GM18502 (cell line): ENCODE data around the gene LPIN3.
"Not testable (repeated sequence)": the region's sequence is repeated elsewhere in the genome, so short reads cannot be mapped to it uniquely, and the experiment has no call there.

ENCODE experiments used
- ATAC-seq: cut with Tn5 transposase; IDR thresholded peaks from one replicate; pipeline ENCODE4 v1.9.1; 2021; ENCODE audit warnings: mild to moderate bottlenecking; ENCODE audit not compliant: unreplicated experiment, poor library complexity

The LPIN3 gene, protein sequence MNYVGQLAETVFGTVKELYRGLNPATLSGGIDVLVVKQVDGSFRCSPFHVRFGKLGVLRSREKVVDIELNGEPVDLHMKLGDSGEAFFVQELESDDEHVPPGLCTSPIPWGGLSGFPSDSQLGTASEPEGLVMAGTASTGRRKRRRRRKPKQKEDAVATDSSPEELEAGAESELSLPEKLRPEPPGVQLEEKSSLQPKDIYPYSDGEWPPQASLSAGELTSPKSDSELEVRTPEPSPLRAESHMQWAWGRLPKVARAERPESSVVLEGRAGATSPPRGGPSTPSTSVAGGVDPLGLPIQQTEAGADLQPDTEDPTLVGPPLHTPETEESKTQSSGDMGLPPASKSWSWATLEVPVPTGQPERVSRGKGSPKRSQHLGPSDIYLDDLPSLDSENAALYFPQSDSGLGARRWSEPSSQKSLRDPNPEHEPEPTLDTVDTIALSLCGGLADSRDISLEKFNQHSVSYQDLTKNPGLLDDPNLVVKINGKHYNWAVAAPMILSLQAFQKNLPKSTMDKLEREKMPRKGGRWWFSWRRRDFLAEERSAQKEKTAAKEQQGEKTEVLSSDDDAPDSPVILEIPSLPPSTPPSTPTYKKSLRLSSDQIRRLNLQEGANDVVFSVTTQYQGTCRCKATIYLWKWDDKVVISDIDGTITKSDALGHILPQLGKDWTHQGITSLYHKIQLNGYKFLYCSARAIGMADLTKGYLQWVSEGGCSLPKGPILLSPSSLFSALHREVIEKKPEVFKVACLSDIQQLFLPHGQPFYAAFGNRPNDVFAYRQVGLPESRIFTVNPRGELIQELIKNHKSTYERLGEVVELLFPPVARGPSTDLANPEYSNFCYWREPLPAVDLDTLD

DNA sequence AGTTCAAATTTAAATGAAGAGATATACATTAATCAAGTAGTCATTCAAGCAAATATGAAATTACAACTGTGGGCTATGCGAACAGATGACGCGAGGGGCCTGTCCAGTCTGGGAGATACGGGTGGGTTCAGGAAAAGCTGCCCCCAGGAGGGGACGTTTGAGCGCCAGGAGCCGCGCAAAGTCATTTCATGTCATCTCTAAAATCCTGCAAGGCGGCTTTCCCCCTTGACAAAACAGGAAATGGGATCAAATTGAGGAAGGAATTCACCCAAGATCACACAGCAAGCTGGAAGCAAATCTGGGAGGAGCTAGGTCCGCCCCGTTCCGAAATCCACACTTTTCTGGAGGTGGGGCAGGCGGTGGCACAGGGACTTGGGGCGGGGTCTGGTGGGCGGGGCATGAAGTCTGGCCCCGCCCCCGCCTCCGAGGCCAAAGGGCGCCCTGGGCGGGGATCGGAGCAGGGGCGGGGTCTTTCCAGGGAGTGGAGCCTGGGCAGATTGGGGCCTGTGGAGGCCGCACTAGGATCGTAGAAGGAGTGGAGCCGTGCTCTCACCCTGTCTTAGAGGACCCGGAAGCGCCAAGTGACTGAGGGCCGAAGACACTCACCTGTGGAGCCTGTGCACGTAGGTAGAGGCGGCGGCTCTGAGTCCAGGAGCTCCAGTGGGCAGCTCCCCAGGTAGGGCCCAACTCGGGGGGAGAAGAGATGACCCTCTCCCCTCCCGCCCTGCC is at the start of gene LPIN3:
TSS of gene LPIN3 (plus strand) at position 495 of the 729 bp plus-strand sequence. CDS start 4,983 bp downstream, outside the sequence.
- peak; percentile 16 for ATAC-seq

DNA sequence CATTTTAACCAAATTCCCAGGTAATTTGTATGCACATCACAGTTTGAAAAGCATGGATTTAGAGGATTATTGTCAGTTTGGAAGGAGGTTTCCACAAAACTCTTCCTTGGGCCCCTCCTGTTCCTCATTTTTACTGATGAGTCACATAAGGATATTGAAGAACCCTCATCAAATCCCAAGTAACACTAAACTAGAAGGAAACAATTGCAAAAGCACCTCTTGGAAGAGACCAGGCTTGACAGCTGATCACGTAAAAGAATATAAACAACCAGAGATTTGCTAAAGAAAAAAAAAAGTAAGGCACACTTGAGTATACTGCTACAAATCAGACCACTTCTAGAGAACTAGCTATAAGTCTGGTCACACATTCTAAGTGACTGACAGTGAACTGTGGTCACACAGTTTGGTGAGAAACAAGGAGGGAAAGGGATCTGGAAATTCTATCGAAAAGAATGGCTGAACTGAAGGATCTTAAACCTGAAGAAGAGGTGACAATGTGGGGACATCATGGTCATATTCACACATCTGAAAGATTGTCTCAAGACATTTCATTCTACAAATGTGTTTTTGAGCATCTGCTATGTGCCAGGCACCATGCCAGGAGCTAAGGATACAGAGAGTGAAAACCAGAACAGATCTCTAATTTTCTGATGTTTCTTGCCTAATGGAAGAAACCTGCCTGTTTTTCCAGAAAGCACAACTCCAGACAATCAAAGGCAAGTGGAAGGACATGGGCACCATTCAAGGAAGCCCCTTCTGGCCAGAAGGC is 47.2 kb upstream of the LPIN3 start:
- no peak for ATAC-seq

DNA sequence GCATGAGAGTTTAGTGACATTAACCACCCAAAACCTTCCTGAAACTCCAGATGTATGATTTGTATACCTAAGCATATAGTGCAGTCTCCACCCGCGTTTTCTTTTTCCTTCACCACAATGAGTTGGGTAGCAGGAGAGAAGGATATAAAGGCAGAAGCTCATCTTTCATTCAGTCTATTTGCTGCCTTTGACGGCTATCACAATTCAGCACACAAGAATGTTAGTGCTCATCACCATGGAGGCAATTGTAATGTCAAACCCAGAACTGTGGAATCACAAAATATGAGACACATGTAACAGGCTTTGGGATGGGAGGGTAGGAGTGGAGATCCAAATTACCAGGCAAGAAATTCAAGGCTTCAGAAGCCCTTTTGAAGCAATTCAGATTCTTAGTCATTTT is 40.7 kb upstream of the LPIN3 start:
- no peak for ATAC-seq

DNA sequence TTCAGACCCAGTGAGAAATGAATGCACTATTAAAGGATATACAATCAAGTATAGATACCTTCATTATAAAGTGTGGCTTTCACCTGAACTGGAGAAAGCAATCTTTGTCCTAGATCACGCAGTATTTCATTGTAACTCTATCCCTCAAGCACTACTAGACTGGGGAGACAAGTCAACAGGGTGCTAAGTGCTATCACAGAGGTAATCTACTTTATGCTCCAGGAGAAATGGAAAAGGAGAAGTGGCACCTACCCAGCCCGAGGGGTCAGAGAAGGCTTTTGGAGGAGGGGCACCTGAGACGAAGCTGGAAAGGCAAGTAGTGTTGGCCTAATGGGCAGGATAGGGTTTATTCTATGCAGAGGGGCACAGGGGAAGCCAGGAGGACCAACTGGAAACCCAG is 40.2 kb upstream of the LPIN3 start:
- no peak for ATAC-seq

DNA sequence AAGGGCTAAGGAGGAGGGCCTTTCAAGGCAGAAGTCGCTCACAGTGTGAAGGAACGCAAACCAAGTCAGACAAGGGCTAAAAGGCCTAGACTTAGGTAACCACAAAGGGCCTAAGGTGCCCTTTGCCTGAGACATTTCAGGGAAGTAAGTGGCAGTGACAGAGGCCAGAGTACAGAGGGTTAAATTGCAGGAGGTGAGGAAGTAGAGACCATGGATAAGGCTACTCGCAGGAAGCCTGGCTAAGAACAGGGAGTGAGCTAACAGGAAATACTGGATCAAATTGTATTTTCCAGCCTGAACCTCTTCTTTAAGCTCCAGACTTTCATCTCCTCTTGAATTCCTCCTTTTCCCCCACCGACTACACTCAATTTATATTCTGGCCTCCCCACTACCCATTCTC is 39.7 kb upstream of the LPIN3 start:
- ATAC-seq = no peak

DNA sequence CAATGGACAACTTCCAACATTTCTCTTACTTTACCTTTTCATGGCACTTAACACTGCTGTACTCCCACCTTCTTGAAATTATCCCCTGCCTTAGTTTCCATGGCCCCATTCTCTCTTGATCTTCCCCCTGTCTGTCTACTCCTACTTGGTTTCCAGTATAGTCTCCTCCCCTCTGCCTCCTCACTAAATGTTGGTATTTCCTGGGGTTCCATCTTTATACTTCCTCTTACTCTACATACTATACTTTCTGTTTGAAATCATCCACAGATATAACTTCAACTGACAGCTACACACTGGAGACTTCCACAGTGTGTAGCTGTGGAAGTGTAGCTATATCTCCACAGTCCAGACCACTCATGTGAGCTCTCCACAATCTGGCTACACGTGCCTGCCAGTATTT is 36.6 kb upstream of the LPIN3 start:
- ATAC-seq = no peak

DNA sequence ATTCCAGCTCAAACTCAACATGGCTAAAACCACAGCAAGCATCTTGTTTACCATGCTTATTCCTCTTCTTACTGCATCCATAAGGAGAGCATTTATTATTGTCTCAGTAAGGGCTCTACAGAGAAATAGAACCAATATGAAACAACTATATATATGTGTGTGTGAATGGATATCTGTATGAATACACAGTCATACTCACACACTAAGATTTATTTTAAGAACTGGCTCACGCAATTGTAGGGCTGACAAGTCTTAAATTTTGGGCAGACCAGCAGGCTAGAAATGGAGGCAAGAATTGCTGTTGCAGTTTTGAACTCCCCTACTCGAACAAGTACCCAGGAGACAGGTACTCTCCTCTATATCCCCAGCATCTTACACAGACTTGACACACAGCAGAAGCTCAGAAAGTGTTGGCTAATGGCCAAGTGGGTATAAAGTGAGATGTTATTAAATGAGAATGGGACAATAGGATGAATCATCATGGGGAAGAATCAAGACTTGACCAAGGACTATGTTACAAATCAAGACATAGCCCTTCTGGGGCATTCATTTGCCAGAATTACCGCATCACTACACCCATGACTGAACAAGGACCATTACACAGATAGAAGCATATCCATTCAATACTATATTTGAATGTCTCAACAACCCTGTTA is 36.1 kb upstream of the LPIN3 start:
- ATAC-seq = no peak

DNA sequence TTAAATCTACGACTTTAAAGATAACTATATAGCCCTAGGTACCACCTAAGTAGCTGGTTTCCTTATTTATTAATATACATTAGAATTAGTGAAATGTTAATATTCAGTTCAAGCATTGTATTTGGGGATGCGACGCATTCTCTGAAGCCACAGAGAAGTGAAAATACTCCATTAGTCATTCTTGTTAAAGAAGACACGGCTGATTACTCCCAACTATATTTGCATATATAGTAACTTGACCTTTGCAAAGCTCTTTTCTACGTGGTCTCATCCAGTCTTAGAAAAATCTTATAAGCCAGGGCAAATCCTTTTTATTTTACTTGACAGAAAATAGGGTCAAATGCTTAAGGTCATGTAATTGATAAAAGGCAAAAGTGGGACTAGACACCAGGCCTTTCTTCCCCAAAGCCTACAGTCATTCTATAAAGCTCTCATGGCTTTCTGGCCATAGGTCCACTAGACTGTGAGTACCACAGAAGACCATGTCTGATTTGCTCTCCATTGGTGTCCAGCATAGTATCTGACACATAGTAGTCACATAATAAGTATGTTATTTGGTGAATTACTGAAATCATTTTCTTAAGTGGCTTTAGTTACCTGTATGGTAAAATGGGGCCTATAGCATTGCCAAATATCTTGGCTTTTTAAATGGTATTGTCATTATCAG is 34.4 kb upstream of the LPIN3 start:
- peak; percentile 88 for ATAC-seq

DNA sequence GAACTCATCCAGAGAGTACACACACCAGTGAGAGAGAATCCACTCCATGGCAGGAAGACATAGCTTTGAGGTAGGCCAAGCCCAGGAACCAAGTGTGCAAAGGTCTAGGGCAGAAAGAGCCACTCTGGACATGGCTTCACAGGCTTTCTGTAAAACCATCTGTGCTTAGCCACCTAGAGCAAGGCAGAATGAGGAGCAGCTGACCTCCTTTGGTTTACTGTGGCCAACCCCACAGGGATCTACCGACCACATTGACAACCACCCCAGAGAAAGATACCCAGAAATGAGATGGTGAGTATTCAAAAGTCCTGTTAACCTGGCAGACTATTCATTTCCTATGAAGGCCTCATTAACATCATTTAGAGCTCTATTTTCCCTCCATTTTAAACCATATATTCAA is 33.6 kb upstream of the LPIN3 start:
- no peak for ATAC-seq

DNA sequence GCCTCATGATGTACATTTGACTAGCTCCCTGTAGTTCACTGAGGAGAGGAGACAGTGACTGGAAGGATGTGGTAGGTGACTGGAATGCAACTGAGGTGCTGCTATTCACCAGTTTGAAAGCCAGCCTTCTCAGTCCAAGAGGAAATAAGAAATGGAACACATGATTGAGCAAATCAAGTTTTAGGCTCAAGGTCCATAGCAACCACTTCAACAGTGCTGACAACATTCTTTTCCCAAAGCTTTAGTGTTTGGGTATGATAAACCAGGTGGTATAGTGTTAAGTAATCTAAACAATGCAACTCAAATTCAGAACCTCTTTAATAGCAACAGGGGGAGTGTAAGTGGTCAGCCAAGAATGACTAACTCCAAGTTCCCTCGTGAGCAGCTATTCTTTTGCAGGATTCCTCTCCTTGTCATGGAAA is 32.3 kb upstream of the LPIN3 start:
- no peak for ATAC-seq

DNA sequence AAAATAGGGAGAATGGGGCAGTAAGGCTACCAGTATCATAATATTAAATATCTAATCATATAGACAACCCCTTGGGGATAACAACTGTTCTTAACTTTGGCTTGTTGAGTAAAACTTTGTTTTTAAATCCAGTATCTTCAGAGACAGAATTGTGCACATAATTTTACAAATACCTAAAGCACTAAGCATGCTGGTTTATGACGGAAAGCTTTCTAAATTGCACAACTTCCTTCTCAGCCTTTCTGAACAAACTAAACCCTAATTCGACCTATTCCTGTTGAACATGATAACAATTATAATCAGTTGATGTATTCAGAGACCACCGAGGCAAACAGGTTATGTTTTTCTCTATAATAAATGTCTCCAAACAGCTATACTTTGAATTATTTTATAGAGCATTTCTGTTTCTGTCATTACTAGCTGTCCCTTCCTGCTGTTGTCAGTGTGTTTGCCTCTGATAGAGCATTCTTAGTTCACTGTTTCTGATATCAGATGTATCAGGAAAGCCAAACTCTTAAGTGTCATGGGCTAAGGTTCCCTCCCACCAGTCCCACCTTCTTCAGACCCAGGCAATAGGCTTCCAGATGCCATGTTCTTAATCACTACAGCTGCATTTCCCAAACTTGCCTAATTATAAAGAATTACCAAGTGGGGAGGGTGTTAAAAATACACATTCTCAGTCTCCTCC is 31.8 kb upstream of the LPIN3 start:
- ATAC-seq = no peak

DNA sequence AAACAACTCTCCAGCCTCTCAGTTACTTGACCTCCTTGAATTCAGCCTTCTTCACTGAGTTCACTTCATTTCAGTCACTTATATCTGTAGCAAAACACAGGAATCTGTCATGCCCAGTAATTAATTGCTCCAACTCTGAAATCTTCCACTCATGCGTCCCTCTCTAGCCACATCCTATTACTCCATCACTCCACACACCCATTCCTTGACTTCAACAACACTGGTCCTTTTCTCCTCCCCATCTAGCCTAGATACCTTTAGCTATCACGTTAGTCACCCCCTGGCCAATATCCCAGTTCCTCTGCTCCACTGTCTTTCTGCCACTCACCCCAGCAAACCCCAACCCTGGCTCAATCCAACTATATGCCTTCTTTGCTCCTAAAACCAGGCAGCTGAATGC is 30.8 kb upstream of the LPIN3 start:
- no peak for ATAC-seq

DNA sequence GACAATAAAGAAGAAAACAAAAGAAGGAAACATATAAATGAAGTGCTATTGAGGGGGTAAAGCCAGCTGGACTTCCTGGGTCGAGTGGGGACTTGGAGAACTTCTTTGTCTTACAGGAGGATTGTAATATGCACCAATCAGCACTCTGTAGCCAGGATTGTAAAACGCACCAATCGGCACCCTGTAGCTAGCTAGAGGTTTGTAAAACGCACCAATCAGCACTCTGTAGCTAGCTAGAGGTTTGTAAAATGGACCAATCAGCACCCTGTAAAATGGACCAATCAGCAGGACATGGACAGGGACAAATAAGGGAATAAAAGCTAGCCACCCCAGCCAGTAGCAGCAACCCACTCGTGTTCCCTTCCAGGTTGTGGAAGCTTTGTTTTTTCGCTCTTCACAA is 28.6 kb upstream of the LPIN3 start:
- ATAC-seq = not testable (repeated sequence)

DNA sequence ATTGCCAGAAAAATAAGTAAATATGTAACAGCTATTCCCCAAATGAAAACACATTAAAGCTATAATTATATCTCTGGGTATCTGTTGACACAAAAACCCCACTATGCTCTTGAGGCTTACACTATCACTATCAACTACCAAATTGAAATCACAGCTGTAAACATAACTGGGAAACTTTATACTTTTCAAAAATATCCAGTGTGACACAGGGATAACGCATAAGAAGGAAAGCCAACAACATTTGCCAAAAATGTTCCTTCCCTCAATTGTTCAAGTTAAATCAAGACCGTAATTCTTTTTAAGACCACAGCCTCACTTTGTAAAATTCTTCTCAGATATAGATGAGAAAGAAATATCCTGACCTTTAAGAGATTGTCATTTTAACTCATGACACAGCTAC is 26.2 kb upstream of the LPIN3 start:
- ATAC-seq = no peak

DNA sequence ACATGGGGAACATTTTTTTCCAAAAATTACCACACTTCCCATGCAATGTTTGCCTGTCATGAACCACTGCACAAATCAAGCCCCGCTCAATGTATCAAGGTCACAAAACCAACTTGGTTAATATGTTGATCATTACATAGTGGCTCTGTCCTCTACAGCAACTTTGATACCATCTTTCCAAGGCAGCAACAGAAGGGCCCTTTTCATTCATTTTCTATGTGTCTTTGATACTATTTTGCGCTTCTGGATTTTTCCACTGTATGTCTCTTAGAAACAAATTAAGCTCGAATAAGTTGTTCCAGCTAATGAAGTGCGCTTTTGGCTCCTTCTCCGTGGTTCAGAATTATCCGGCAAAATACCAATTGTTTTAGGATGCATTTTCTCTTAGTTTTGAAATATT is 24.6 kb upstream of the LPIN3 start:
- ATAC-seq = no peak

DNA sequence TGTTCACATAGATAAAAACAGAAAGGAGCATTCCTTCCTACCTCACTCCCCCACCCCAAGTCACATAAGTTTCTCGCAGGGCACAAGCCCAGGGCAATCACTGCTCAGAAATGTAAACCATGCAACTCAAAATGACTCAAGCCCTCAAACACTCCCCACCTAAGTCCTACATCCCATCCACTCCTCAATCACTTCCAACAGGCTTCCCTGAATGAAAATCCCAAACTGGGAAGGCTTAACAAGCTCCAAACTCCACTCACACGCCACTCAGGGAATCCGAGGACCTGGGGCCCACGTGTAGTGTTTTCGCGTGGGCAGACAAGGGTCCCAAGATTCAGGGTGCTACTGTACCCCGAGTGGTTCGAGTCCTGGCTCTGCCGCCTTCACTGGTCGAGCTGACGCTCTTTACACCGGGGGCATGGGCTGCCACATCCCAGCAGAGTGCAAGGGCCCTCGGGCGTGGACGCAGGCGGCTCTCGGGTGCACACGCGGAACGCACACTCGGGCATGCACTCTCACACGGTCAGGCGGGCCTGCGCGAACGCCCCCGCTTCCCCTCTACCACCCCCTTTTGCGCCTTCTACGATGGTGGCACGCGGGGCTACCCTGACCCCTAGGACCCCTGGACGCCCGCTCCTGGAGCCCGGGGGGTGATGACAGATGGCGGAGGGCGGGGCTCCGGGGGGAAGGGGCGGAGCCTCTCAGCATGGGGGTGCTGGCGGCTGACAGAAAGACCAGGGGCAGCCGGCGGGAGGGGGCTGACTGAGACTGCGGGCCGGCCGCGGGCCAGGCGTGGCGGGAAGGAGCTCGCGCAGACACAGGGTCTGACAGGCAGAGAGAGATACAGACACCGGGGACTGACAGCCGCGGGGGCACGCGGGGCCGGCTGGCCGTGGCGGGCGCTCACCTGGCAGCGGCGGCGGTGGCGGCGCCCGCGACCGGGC is 23.7 kb upstream of the LPIN3 start:
- ATAC-seq = peak; percentile 65

DNA sequence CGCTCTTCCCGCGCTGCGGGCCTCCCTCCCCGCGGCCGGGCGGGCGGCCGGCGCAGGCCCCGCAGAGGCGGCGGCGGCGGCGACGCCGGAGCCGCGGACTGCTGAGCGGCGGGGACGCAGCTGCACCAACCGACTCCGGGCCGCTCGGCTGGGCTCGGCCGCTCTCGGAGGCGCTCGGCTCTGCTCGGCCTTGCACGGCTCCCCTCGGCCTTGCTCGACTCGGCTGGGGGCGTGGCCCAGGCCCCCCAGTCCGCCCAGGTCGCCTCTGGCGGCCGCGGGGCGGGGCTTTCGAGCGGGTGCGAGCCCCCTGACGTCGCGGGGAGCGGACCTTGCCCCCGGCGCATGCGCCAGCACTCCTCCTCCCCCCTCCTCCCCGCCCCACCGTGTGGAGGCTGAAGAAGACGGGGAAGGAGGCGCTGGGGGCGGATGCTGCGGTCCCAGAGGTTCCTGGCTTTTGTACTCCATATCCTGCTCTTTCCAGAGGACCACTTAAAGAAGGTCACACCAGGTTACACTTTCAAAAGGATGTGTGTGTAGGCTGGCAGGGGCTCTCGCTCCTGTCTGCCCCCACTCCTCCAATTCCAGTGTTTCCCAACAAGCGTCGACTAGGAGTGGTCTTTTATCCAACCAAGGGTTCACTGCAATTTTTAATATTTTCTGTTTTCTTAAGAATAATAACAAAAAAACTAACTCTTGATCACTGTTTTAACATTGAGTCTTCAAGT is 22.9 kb upstream of the LPIN3 start, which contains the start of gene ZHX3:
TSS of gene ZHX3 (minus strand) at position 186 of the 725 bp plus-strand sequence. CDS start 112,815 bp downstream, outside the sequence.
- ATAC-seq = peak; percentile 98
